Measurements from ENCODE around the gene RNF157. TPM values are rescaled to one million over a fixed set of nuclear protein-coding genes. Genes with fewer than 3 reads are reported as not detected.

RNF157 gene
- total and polyA plus RNA-seq, 9 of the 15 experiments (the other 6 are each of a cell fraction or from before 2014, with no cell fraction given) = 8.1 to 31.7 (median 20.8) TPM

DNA sequence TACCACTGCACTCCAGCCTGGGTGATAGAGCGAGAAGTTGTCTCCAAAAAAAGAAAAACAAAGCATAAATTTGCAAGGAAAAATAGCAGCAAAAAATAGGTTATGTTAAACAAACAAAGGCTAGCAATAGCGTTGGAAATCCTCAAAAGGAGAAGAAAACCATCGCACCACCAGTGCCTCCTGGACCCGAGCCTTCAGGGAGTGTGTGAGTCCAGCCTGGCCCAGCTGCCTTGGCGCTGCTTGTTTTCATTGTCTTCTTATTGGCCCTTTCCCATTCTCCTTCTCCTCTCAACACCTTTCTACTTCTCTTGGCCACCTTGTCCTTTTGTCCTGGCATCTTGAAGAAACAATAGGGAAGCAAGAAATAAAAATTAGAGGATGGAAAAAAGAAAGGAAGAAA is 20.4 kb upstream of the RNF157 start:
- BruUV-seq (replicated peaks) = no TSS peak
- Histone ChIP-seq H3K36me3 (ENCODE audit: control insufficient read depth, insufficient read depth, low read length) (no peaks in the 10 kb centered on the region), H3K4me3 (no peak overlapping the region), H3K27ac (ENCODE audit: extremely low read depth, low read depth, low read length) (no peak overlapping the region), H2AFZ (ENCODE audit: low read depth, low read length) (peak overlapping the region; percentile 42; the same call in 1 of the 2 replicates), H3K9me3 (replicated peaks; ENCODE audit: control insufficient read depth, insufficient read depth, low read depth, low read length) (no peaks in the 10 kb centered on the region), H3K4me1 (replicated peaks in 1 of 2; ENCODE audit: control insufficient read depth in 2 of 2, insufficient read depth in 2 of 2, low read length in 2 of 2) (peaks cover 3 to 15% of the 10 kb centered on the region in 2 experiments; a peak in 4 of 5 replicates), H4K20me1 (replicated peaks; ENCODE audit: control insufficient read depth, insufficient read depth, low read length) (no peaks in the 10 kb centered on the region), H3K9ac (ENCODE audit: insufficient read depth in 1 of 2, low read depth in 2 of 2, low read length in 2 of 2) (no peak overlapping the region), H3K79me2 (ENCODE audit: control insufficient read depth, insufficient read depth, low read length) (peaks cover 4% of the 10 kb centered on the region), H3K9me1 (ENCODE audit: control insufficient read depth, insufficient read depth, low read length) (no peaks in the 10 kb centered on the region), H3K27me3 (ENCODE audit: control insufficient read depth in 2 of 2, insufficient read depth in 2 of 2, low read length in 2 of 2) (no peaks in the 10 kb centered on the region), H3K4me2 (ENCODE audit: insufficient read depth, low read length) (no peak overlapping the region)
- CTCF ChIA-PET (ENCODE audit: low intra/inter-chr PET ratio) = no interaction called here
- 37% methylated on average over 5 of the region's 5 CpGs for WGBS (ENCODE audit: insufficient coverage, low coverage, missing lambda C conversion rate)
- POLR2A ChIA-PET = interaction anchor here (0.7 to 3.5 kb wide), 4 partner anchors 9 to 14 kb away, joined by 3 to 15 read pairs (median 3); no protein-coding TSS in a partner anchor
- TF ChIP-seq CREM (IDR thresholded peaks at IDR 0.05; ENCODE audit: low read depth) = no peak
- no peak for TF ChIP-seq HMG20A (CRISPR knock-in tag; conservative IDR thresholded peaks at IDR 0.05)
- no peak for TF ChIP-seq JUNB (CRISPR knock-in tag; conservative IDR thresholded peaks at IDR 0.05)
- no peak for TF ChIP-seq MCM2 (IDR thresholded peaks at IDR 0.05; ENCODE audit: low read depth)
- intact Hi-C loops (cut with micrococcal nuclease) (no loop called here), in situ Hi-C loops (cut with MboI) (loop anchor here (5.0 kb wide), 1 partner anchor 63 kb away; no protein-coding TSS in a partner anchor)
- FAIRE-seq (no peak), DNase-seq (ENCODE audit: extremely low read depth in 1 of 4, low spot score in 3 of 4) (no peak), ATAC-seq (no peak)

DNA sequence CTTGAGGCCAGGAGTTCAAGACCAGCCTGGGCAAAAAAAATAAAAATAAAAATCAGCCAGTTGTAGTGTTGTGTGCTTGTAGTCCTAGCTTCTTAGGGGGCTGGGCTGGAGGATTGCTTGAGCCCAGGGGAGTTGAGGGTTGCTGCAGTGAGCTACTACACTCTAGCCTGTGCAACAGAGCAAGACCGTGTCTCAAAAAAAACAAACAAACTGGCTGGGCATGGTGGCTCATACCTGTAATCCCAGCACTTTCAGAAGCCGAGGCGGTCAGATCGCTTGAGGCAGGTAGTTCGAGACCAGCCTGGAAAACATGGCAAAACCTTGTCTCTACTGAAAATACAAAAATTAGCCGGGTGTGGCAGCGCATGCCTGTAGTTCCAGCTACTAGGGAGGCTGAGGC is 19.9 kb upstream of the RNF157 start:
- Histone ChIP-seq H2AFZ (ENCODE audit: low read depth, low read length) (no peak overlapping the region), H3K79me2 (ENCODE audit: control insufficient read depth, insufficient read depth, low read length) (no peaks in the 10 kb centered on the region), H3K27me3 (ENCODE audit: control insufficient read depth in 2 of 2, insufficient read depth in 2 of 2, low read length in 2 of 2) (no peaks in the 10 kb centered on the region), H3K9me3 (replicated peaks; ENCODE audit: control insufficient read depth, insufficient read depth, low read depth, low read length) (no peaks in the 10 kb centered on the region), H3K4me3 (no peak overlapping the region), H3K36me3 (ENCODE audit: control insufficient read depth, insufficient read depth, low read length) (no peaks in the 10 kb centered on the region), H4K20me1 (replicated peaks; ENCODE audit: control insufficient read depth, insufficient read depth, low read length) (no peaks in the 10 kb centered on the region), H3K27ac (ENCODE audit: extremely low read depth, low read depth, low read length) (no peak overlapping the region), H3K4me2 (ENCODE audit: insufficient read depth, low read length) (no peak overlapping the region), H3K4me1 (replicated peaks in 1 of 2; ENCODE audit: control insufficient read depth in 2 of 2, insufficient read depth in 2 of 2, low read length in 2 of 2) (peaks cover 3 to 15% of the 10 kb centered on the region in 2 experiments; a peak in 4 of 5 replicates), H3K9me1 (ENCODE audit: control insufficient read depth, insufficient read depth, low read length) (no peaks in the 10 kb centered on the region), H3K9ac (ENCODE audit: insufficient read depth in 1 of 2, low read depth in 2 of 2, low read length in 2 of 2) (no peak overlapping the region)
- CTCF ChIA-PET (ENCODE audit: low intra/inter-chr PET ratio) = no interaction called here
- ATAC-seq (no peak), FAIRE-seq (no peak), DNase-seq (ENCODE audit: extremely low read depth in 1 of 4, low spot score in 3 of 4) (no peak)
- POLR2A ChIA-PET = interaction anchor here (1.2 to 3.5 kb wide), 5 partner anchors 7 to 80 kb away, joined by 3 to 15 read pairs (median 8); no protein-coding TSS in a partner anchor
- in situ Hi-C loops (cut with MboI) = loop anchor here (5.0 kb wide), 1 partner anchor 63 kb away; no protein-coding TSS in a partner anchor
- intact Hi-C loops (cut with micrococcal nuclease) = no loop called here
- TF ChIP-seq NFRKB (IDR thresholded peaks at IDR 0.05; ENCODE audit: low read depth) (no peak), BHLHE40 (IDR thresholded peaks at IDR 0.05; ENCODE audit: low read length) (no peak), CBFB (CRISPR knock-in tag; IDR thresholded peaks at IDR 0.05) (no peak), SNIP1 (IDR thresholded peaks at IDR 0.05; ENCODE audit: low read depth) (no peak), NFE2 (IDR thresholded peaks at IDR 0.05; ENCODE audit: low read depth) (no peak)
- TF ChIP-seq, protein P1, sequence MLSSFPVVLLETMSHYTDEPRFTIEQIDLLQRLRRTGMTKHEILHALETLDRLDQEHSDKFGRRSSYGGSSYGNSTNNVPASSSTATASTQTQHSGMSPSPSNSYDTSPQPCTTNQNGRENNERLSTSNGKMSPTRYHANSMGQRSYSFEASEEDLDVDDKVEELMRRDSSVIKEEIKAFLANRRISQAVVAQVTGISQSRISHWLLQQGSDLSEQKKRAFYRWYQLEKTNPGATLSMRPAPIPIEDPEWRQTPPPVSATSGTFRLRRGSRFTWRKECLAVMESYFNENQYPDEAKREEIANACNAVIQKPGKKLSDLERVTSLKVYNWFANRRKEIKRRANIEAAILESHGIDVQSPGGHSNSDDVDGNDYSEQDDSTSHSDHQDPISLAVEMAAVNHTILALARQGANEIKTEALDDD (IDR thresholded peaks at IDR 0.05) = no peak
- BruUV-seq (replicated peaks) = no TSS peak
- 82% methylated on average over 7 of the region's 7 CpGs for WGBS (ENCODE audit: insufficient coverage, low coverage, missing lambda C conversion rate)
